ENCODE data around the gene ZBED2. TPM values are rescaled to one million over a fixed set of nuclear protein-coding genes. Genes with fewer than 3 reads are reported as not detected.

ZBED2 gene
- total and polyA plus RNA-seq, 3 experiments from 2014 or later, result 0.51 to 551 (median 547) TPM

DNA sequence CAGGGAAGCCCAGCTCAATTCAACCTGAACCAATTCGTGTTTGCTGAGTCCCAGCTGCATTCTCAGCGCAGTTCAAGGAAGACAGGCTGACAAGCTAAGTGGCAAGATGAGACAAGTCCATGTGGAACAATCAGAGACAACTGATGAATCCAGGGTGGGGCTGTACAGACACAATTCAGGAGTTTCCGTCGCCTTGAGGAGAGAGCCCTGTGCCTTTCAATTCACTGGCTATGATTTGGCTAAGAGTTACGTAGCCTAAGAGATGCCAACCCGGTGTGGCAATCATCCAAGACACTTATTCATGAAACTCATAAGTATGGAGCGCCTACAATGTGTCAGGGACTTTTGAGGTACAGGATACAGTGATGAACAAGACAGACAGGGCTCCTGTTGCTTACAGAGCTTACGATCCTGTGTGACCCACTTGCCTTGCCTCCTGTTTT, 15.5 kb upstream of the ZBED2 start:
- peak overlapping the region; percentile 16 to 78 (median 70) for H3K4me3 Mint-ChIP-seq
- peaks cover 24 to 84% (median 48%) of the 10 kb centered on the region in 3 donors for H3K36me3 Mint-ChIP-seq
- peaks cover 48% of the 10 kb centered on the region for H3K4me1 ChIP-seq (ENCODE audit: insufficient read depth, low read length)

GRCh38 chr3:111610189-111610588, 15.0 kb upstream of the ZBED2 start:
- ChIA-PET POLR2A (interaction anchor here (0.5 to 1.6 kb wide), 4 partner anchors 13 to 65 kb away, joined by 3 to 8 read pairs (median 4); no protein-coding TSS in a partner anchor), CTCF (interaction anchor here (0.8 to 1.2 kb wide), 4 partner anchors 9 to 70 kb away, joined by 3 to 4 read pairs (median 3); no protein-coding TSS in a partner anchor)
- H3K9me3 ChIP-seq (ENCODE audit: low read length), result no peaks in the 10 kb centered on the region
- no peaks in the 10 kb centered on the region for H3K9me3 Mint-ChIP-seq
- H3K27me3 Mint-ChIP-seq, result no peaks in the 10 kb centered on the region
- peaks cover 80 to 96% (median 95%) of the 10 kb centered on the region in 3 donors for H3K4me1 Mint-ChIP-seq
- H3K4me3 ChIP-seq (ENCODE audit: low read length), result peak overlapping the region; percentile 47
- peak in 4 of 5 donors; percentile 37 to 86 (median 76) for DNase-seq
- no peaks in the 10 kb centered on the region for H3K27me3 ChIP-seq (ENCODE audit: insufficient read depth, low read length, poor library complexity, severe bottlenecking)
- peaks cover 9% of the 10 kb centered on the region for H3K36me3 ChIP-seq (ENCODE audit: insufficient read depth, low read length)
- H3K27ac ChIP-seq (ENCODE audit: low read depth, low read length), result peak overlapping the region; percentile 55
- peaks cover 43% of the 10 kb centered on the region for H3K4me1 ChIP-seq (ENCODE audit: insufficient read depth, low read length)
- H3K27ac Mint-ChIP-seq, result peak overlapping the region; percentile 92 to 98 (median 96)
- H3K36me3 Mint-ChIP-seq, result peaks cover 24 to 87% (median 50%) of the 10 kb centered on the region in 3 donors
- H3K4me3 Mint-ChIP-seq, result peak overlapping the region; percentile 16 to 78 (median 70)

More for the DNA sequence above, 15.5 kb upstream of the ZBED2 start:
- peak overlapping the region; percentile 55 for H3K27ac ChIP-seq (ENCODE audit: low read depth, low read length)
- ChIA-PET POLR2A (interaction anchor here (0.7 to 1.6 kb wide), 2 partner anchors 13 to 65 kb away, joined by 3 to 8 read pairs; no protein-coding TSS in a partner anchor), CTCF (interaction anchor here (0.8 to 1.2 kb wide), 4 partner anchors 8 to 71 kb away, joined by 3 to 4 read pairs (median 3); no protein-coding TSS in a partner anchor)
- no peak for DNase-seq
- no peaks in the 10 kb centered on the region for H3K27me3 Mint-ChIP-seq
- peak overlapping the region; percentile 92 to 98 (median 96) for H3K27ac Mint-ChIP-seq
- no peaks in the 10 kb centered on the region for H3K27me3 ChIP-seq (ENCODE audit: insufficient read depth, low read length, poor library complexity, severe bottlenecking)
- no peaks in the 10 kb centered on the region for H3K9me3 Mint-ChIP-seq
- H3K4me1 Mint-ChIP-seq, result peaks cover 80 to 96% (median 95%) of the 10 kb centered on the region in 3 donors
- peak overlapping the region; percentile 47 for H3K4me3 ChIP-seq (ENCODE audit: low read length)
- H3K36me3 ChIP-seq (ENCODE audit: insufficient read depth, low read length), result peaks cover 9% of the 10 kb centered on the region
- no peaks in the 10 kb centered on the region for H3K9me3 ChIP-seq (ENCODE audit: low read length)

DNA sequence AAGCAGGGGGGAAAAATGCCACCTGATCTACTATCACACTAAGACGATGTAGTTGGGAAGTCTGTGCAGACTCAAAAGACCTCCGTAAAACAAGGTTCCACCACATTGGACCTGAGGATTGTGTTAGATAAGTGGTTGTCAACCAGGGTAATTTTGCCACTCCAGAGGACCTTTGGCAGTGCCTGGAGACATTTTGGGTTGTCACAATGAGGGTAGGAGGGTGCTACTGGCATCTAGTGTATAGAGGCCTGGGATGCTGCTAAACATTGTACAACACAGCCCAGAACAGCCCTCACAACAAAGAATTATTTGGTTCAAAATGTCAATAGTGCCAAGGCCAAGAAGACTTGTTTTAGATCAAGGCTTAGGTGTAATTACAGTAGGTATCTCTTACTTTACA, 14.6 kb upstream of the ZBED2 start:
- no peaks in the 10 kb centered on the region for H3K9me3 ChIP-seq (ENCODE audit: low read length)
- Mint-ChIP-seq H3K4me3 (peak overlapping the region in 5 of 7 donors; percentile 3 to 70 (median 63)), H3K27me3 (no peaks in the 10 kb centered on the region), H3K36me3 (peaks cover 24 to 87% (median 48%) of the 10 kb centered on the region in 3 donors), H3K4me1 (peaks cover 79 to 96% (median 95%) of the 10 kb centered on the region in 3 donors), H3K9me3 (no peaks in the 10 kb centered on the region), H3K27ac (peak overlapping the region; percentile 92 to 98 (median 96))
- ChIA-PET CTCF (interaction anchor here (0.8 to 1.2 kb wide), 4 partner anchors 9 to 70 kb away, joined by 3 to 4 read pairs (median 3); no protein-coding TSS in a partner anchor), POLR2A (interaction anchor here (0.5 to 1.6 kb wide), 3 partner anchors 13 to 64 kb away, joined by 3 to 8 read pairs (median 5); no protein-coding TSS in a partner anchor)
- H3K36me3 ChIP-seq (ENCODE audit: insufficient read depth, low read length), result peaks cover 13% of the 10 kb centered on the region
- no peaks in the 10 kb centered on the region for H3K27me3 ChIP-seq (ENCODE audit: insufficient read depth, low read length, poor library complexity, severe bottlenecking)
- H3K27ac ChIP-seq (ENCODE audit: low read depth, low read length), result peak overlapping the region; percentile 10
- peaks cover 43% of the 10 kb centered on the region for H3K4me1 ChIP-seq (ENCODE audit: insufficient read depth, low read length)
- H3K4me3 ChIP-seq (ENCODE audit: low read length), result no peak overlapping the region
- DNase-seq, result peak in 1 of 5 donors; percentile 2

GRCh38 chr3:111608383-111608782, 13.2 kb upstream of the ZBED2 start:
- H3K27me3 ChIP-seq (ENCODE audit: insufficient read depth, low read length, poor library complexity, severe bottlenecking), result no peaks in the 10 kb centered on the region
- Mint-ChIP-seq H3K4me1 (peaks cover 85 to 100% (median 99%) of the 10 kb centered on the region in 3 donors), H3K27me3 (no peaks in the 10 kb centered on the region), H3K36me3 (peaks cover 23 to 88% (median 47%) of the 10 kb centered on the region in 3 donors), H3K4me3 (peak overlapping the region in 2 of 7 donors; percentile 24 to 28), H3K9me3 (no peaks in the 10 kb centered on the region), H3K27ac (peak overlapping the region; percentile 55 to 97 (median 93))
- POLR2A ChIA-PET, result no interaction called here
- peaks cover 15% of the 10 kb centered on the region for H3K36me3 ChIP-seq (ENCODE audit: insufficient read depth, low read length)
- no peak overlapping the region for H3K27ac ChIP-seq (ENCODE audit: low read depth, low read length)
- peaks cover 43% of the 10 kb centered on the region for H3K4me1 ChIP-seq (ENCODE audit: insufficient read depth, low read length)
- peak in 1 of 5 donors; percentile 31 for DNase-seq
- CTCF ChIA-PET, result interaction anchor here (2.7 kb wide), 1 partner anchor 8 kb away, joined by 11 read pairs; no protein-coding TSS in a partner anchor
- H3K9me3 ChIP-seq (ENCODE audit: low read length), result no peaks in the 10 kb centered on the region
- no peak overlapping the region for H3K4me3 ChIP-seq (ENCODE audit: low read length)

GRCh38 chr3:111607240-111607920, 12.2 kb upstream of the ZBED2 start:
- Histone ChIP-seq H3K36me3 (ENCODE audit: insufficient read depth, low read length) (peaks cover 5% of the 10 kb centered on the region), H3K4me3 (ENCODE audit: low read length) (no peak overlapping the region), H3K4me1 (ENCODE audit: insufficient read depth, low read length) (peaks cover 43% of the 10 kb centered on the region), H3K27me3 (ENCODE audit: insufficient read depth, low read length, poor library complexity, severe bottlenecking) (no peaks in the 10 kb centered on the region), H3K9me3 (ENCODE audit: low read length) (no peaks in the 10 kb centered on the region), H3K27ac (ENCODE audit: low read depth, low read length) (no peak overlapping the region)
- POLR2A ChIA-PET, result no interaction called here
- CTCF ChIA-PET, result interaction anchor here (2.7 kb wide), 1 partner anchor 9 kb away, joined by 11 read pairs; no protein-coding TSS in a partner anchor
- H3K27ac Mint-ChIP-seq, result peak overlapping the region; percentile 68 to 97 (median 93)
- H3K4me3 Mint-ChIP-seq, result no peak overlapping the region
- peaks cover 14 to 86% (median 44%) of the 10 kb centered on the region in 3 donors for H3K36me3 Mint-ChIP-seq
- no peak for DNase-seq
- H3K9me3 Mint-ChIP-seq, result no peaks in the 10 kb centered on the region
- H3K27me3 Mint-ChIP-seq, result no peaks in the 10 kb centered on the region
- peaks cover 82 to 99% (median 97%) of the 10 kb centered on the region in 3 donors for H3K4me1 Mint-ChIP-seq

DNA sequence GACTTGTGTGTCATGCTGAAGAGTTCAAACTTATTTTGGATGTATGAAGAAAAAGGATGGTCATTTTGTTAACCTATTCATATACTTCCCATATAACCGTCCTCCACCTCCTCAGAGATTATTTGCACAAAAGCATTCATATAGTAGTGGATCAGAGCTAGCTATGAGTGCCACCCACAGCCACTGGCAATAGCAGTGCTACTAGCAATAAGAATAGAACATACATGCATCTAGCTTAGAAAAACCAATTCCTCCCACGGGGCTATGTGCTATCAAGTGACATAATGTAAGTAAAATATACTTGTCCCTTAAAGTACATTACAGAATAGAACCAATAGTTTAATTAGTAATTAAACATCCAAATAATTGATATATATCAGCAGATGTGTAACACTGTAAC, 10.3 kb upstream of the ZBED2 start:
- ChIA-PET CTCF (interaction anchor here (2.8 kb wide), 1 partner anchor 10 kb away, joined by 8 read pairs; no protein-coding TSS in a partner anchor), POLR2A (no interaction called here)
- no peak overlapping the region for H3K4me3 ChIP-seq (ENCODE audit: low read length)
- Mint-ChIP-seq H3K9me3 (no peaks in the 10 kb centered on the region), H3K4me1 (peaks cover 68 to 85% (median 85%) of the 10 kb centered on the region in 3 donors), H3K36me3 (peaks cover 10 to 86% (median 40%) of the 10 kb centered on the region in 3 donors), H3K4me3 (no peak overlapping the region), H3K27ac (peak overlapping the region in 6 of 8 donors; percentile 18 to 91 (median 72)), H3K27me3 (no peaks in the 10 kb centered on the region)
- no peak overlapping the region for H3K27ac ChIP-seq (ENCODE audit: low read depth, low read length)
- H3K27me3 ChIP-seq (ENCODE audit: insufficient read depth, low read length, poor library complexity, severe bottlenecking), result no peaks in the 10 kb centered on the region
- no peaks in the 10 kb centered on the region for H3K9me3 ChIP-seq (ENCODE audit: low read length)
- peaks cover 32% of the 10 kb centered on the region for H3K4me1 ChIP-seq (ENCODE audit: insufficient read depth, low read length)
- peaks cover 5% of the 10 kb centered on the region for H3K36me3 ChIP-seq (ENCODE audit: insufficient read depth, low read length)
- no peak for DNase-seq

GRCh38 chr3:111605018-111605417, 9.9 kb upstream of the ZBED2 start:
- Histone ChIP-seq H3K4me1 (ENCODE audit: insufficient read depth, low read length) (peaks cover 28% of the 10 kb centered on the region), H3K9me3 (ENCODE audit: low read length) (no peaks in the 10 kb centered on the region), H3K27me3 (ENCODE audit: insufficient read depth, low read length, poor library complexity, severe bottlenecking) (no peaks in the 10 kb centered on the region), H3K36me3 (ENCODE audit: insufficient read depth, low read length) (peaks cover 8% of the 10 kb centered on the region), H3K4me3 (ENCODE audit: low read length) (no peak overlapping the region), H3K27ac (ENCODE audit: low read depth, low read length) (no peak overlapping the region)
- Mint-ChIP-seq H3K4me3 (no peak overlapping the region), H3K9me3 (no peaks in the 10 kb centered on the region), H3K4me1 (peaks cover 63 to 82% (median 82%) of the 10 kb centered on the region in 3 donors), H3K36me3 (peaks cover 12 to 86% (median 41%) of the 10 kb centered on the region in 3 donors), H3K27me3 (no peaks in the 10 kb centered on the region), H3K27ac (peak overlapping the region in 7 of 8 donors; percentile 45 to 91 (median 69))
- POLR2A ChIA-PET, result no interaction called here
- CTCF ChIA-PET, result interaction anchor here (2.8 kb wide), 1 partner anchor 11 kb away, joined by 8 read pairs; no protein-coding TSS in a partner anchor
- no peak for DNase-seq

Measured in CD8-positive, alpha-beta memory T cell (primary cell).